GM18526 (cell line): Measurements from ENCODE around the gene ALDH1L2.

Experiments used
- POLR2A ChIP-seq: IDR thresholded peaks from 3 replicates; pipeline ENCODE4 v1.6.1; 2011; ENCODE audit not compliant: insufficient read length; ENCODE audit errors: extremely low read depth

The ALDH1L2 gene

GRCh38 chr12:105092336-105092735 is 8.1 kb upstream of the ALDH1L2 start:
- no peak for TF ChIP-seq POLR2A

GRCh38 chr12:105091476-105092206 is 7.4 kb upstream of the ALDH1L2 start:
- TF ChIP-seq POLR2A: no peak

- no peak for TF ChIP-seq POLR2A
Measured at GRCh38 chr12:105090361-105090760, 6.1 kb upstream of the ALDH1L2 start.

- TF ChIP-seq POLR2A: no peak
Measured at GRCh38 chr12:105089817-105090216, 5.6 kb upstream of the ALDH1L2 start.

GRCh38 chr12:105085501-105085900 is 1.2 kb upstream of the ALDH1L2 start:
- TF ChIP-seq POLR2A: no peak

GRCh38 chr12:105083551-105084105 is 630 bp downstream of the ALDH1L2 start:
- TF ChIP-seq POLR2A: no peak

- no peak for TF ChIP-seq POLR2A
Measured at GRCh38 chr12:105083031-105083430, 1.2 kb downstream of the ALDH1L2 start.

GRCh38 chr12:105078712-105079570 is 5.3 kb downstream of the ALDH1L2 start:
- no peak for TF ChIP-seq POLR2A

GRCh38 chr12:105077435-105077834 is 6.8 kb downstream of the ALDH1L2 start:
- TF ChIP-seq POLR2A: no peak

- TF ChIP-seq POLR2A: no peak
Measured at GRCh38 chr12:105076913-105077312, 7.3 kb downstream of the ALDH1L2 start.

GRCh38 chr12:105076098-105076497 is 8.2 kb downstream of the ALDH1L2 start:
- TF ChIP-seq POLR2A: no peak

- TF ChIP-seq POLR2A: no peak
Measured at GRCh38 chr12:105072888-105073488, 11.3 kb downstream of the ALDH1L2 start.

GRCh38 chr12:105071981-105072380 is 12.3 kb downstream of the ALDH1L2 start:
- TF ChIP-seq POLR2A: no peak

GRCh38 chr12:105069936-105070702 is 14.1 kb downstream of the ALDH1L2 start:
- no peak for TF ChIP-seq POLR2A

GRCh38 chr12:105067511-105068031 is 16.7 kb downstream of the ALDH1L2 start:
- TF ChIP-seq POLR2A: no peak
